Esophagus squamous epithelium (tissue), 4 donors: ENCODE results near the gene MAP2K5.

Source experiments
- CTCF ChIP-seq, 6 experiments: fragments of 450-650 bp in 4 of 6; fragments of 200-600 bp in 2 of 6; sonication (generic) in 2 of 6; IDR thresholded peaks; one replicate each; pipeline ENCODE4 v1.5.1; 2016 to 2019; ENCODE audit warnings: antibody characterized with exemption in 6 of 6, mild to moderate bottlenecking in 4 of 6, moderate library complexity in 4 of 6
- POLR2A ChIP-seq, 4 donors: fragments of 450-650 bp; IDR thresholded peaks; one replicate each; pipeline ENCODE4 v1.6.1; 2017; ENCODE audit warnings: antibody characterized with exemption in 4 of 4, mild to moderate bottlenecking in 4 of 4, moderate library complexity in 3 of 4

DNA sequence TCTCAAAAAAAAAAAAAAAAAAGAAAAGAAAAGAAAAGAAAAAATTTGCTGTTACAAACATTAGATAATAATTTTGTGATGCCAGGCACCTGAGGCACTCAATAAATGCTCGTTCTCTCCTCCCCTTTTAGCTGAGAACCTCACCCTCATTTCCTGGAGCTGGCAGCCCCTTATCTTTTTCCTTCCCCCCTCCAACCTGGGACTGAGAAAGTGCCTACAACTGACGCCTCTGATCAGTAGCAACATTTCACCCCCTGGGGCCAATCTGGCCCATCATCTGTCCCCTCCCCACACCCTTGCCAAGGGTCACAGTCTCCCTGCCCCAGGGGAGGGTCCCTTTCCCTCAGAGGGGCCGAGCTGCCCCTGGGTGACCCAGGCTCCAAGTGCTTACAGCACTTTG, 309.9 kb downstream of the MAP2K5 start:
- no peak for TF ChIP-seq CTCF (IDR thresholded peaks at IDR 0.05)
- no peak for TF ChIP-seq POLR2A (IDR thresholded peaks at IDR 0.05)
